ELF-1 (cell line): Measurements from ENCODE around the gene RNF224.

ENCODE experiments used
- DNase-seq: peaks from one replicate; pipeline ENCODE4 v3.0.0-alpha.2; 2016; ENCODE audit warnings: low read depth, low spot score

The RNF224 gene

DNA sequence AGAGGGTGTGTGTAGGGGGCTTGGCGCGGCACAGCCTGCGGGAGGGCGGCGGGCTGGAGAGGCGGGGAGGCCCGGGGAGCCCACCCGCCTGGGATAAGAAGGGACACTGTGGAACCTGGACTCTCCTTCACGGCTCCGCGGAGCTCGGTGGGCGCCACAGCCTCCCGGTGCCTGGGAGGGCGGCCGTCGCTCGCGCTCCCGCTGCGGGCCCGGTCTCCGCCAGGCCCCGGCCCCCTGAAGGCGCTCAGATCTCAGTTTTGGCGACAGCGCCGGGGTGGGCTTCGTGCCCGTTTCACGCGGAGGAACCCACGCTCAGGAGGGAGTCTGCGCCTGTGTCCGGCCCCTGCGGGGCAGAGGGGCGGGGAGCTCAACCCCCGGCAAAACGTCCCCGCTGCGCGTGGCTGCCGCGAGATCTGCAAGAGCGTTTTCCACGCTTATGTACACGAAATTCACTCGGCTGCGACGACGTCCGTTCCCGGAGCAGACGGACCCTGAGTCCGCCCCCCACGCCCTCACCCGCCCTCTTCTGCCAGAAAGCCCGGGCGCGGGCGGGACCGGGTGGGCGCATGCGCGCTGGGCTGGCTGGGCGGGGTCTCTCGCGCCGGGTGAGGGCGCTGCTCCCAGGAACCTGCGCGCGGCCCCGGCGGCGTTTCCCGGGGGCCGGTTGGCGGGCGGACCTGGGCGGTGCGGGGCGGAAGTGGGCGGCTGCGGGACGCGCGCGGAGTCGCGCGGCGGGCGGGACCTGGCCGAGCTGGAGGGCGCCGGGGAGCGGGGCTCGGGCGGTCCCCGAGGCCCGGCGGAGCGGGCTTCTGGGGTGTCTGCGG lies 27.5 kb downstream of the RNF224 start, which contains the start of gene NELFB:
NELFB (plus strand) TSS at position 704 of the 824 bp plus-strand sequence.
- peak; percentile 88 for DNase-seq

DNA sequence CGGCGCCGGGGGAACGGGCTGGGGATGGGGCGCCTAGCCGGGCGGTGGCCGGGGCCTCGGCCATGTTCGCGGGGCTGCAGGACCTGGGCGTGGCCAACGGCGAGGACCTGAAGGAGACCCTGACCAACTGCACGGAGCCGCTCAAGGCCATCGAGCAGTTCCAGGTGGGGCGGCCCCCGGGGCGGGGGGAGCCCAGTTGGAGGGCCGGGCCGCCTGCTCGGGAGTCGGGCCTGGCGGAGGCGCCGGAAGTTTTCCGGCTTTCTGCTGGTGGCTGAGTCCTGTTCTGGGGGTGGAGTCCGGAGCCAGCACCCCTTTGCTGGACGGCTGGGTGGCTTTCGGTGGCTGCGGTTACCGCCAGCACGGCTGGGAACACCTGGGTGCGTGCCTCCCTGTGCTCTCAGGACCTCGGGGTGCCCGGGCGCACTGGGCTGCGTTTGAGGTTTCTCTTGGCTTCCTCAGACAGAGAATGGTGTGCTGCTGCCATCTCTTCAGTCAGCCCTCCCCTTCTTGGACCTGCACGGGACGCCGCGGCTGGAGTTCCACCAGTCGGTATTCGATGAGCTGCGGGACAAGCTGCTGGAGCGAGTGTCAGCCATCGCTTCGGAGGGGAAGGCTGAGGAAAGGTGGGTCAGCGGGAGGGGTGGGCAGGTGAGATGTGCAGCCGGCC lies 28.3 kb downstream of the RNF224 start:
- DNase-seq, result no peak

DNA sequence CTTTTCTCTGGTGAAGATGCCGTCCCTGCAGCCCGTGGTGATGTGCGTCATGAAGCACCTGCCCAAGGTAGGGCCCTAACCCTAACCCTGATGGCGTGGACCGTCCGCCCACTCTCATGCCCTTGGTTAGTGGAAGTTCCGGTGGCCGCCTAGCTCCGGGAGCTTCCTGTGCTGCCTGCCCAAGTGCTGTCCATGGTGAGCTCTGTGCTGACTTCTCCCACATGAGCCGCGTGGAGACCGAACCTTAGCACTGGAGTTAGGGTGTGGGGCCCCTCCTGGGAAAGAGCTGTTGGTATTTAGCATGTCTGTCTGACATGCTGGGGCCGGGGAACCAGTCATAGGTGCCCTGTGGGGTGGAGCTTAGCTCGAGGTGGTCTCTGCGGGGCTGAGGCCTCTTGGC lies 29.1 kb downstream of the RNF224 start:
- no peak for DNase-seq

DNA sequence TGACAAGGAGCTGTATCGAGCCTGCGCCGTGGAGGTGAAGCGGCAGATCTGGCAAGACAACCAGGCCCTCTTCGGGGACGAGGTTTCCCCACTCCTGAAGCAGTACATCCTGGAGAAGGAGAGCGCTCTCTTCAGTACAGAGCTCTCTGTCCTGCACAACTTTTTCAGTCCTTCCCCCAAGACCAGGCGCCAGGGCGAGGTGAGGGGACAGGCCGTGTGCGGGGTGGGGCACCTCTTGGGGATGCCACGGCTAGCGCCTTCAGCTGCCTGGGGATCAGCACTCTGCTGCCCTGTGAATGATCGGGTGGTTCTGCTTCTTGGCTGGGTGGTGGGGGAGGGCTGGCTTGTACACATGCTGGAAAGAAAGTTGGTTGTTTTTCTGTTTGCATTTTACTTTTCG lies 29.6 kb downstream of the RNF224 start:
- no peak for DNase-seq

DNA sequence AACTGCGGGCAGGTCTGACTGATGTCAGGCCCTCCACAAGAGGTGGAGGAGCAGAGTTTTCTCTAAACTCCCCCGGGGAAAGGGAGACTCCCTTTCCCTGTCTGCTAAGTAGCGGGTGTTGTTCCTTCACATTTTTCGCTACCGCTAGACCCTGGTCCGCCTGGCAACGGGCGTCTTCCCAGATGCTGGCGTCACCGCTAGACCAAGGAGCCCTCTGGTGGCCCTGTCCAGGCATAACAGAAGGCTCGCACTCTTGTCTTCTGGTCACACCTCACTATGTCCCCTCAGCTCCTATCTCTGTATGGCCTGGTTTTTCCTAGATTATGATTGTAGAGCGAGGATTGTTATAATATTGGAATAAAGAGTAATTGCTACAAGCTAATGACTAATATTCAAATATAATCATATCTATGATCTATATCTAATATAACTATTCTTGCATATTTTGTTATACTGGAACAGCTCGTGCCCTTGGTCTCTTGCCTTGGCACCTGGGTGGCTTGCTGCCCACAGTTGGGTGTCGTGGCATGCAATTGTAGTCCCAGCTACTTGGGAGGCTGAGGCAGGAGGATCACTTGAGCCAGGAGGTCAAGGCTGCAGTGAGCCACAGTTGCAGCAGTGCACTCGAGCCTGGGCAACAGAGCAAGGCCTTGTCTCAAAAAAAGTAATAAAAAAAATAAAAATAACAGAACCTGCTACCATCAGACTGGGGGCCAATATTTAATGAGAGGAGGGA lies 35.0 kb downstream of the RNF224 start:
- DNase-seq, result peak; percentile 64

DNA sequence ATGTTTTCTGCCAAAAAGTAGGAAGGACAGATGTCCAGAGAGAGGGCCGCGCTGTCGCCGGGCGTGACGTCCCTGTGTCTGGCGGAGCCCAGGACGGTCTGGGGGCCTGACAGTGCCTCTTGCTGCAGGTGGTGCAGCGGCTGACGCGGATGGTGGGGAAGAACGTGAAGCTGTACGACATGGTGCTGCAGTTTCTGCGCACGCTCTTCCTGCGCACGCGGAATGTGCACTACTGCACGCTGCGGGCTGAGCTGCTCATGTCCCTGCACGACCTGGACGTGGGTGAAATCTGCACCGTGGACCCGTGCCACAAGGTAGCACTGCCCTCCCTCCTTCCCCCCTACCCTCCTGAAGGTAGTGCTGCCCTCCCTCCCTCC lies 35.6 kb downstream of the RNF224 start:
- DNase-seq, result no peak

DNA sequence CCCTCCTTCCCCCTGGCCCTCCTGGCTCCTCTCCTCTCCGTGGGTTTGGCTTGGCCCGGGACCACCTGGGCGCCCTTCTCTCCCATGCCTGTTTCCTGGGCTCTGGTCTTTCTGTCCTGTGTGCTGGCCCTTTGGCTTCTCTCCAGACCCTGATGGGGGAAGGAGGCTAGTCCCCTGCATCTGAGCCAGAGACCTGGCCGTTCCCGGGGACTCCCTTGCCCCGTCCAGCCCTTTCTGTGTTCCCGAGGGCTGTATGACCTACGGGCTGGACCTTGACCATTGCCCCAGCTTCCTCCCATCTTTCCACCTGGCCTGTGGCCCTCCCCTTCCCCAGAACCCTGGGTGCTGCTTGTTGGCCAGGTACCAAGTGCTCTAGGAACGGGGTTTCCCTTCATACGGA lies 36.2 kb downstream of the RNF224 start:
- DNase-seq, result no peak

DNA sequence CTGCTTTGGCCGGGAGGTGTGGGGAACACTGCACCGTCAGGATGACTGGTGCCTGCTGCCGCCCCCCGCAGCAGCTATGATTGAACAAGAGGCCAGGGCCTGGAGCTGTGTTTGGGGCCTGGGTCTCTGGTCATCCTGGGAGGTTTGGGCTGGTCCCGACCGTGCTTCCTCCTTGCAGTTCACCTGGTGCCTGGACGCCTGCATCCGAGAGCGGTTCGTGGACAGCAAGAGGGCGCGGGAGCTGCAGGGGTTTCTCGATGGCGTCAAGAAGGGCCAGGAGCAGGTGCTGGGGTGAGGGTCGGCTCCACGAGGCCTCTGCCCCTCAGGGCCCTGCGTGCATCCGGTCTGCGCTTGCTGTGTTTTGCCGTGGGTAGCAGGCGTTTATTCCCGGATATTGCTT lies 36.8 kb downstream of the RNF224 start:
- no peak for DNase-seq

DNA sequence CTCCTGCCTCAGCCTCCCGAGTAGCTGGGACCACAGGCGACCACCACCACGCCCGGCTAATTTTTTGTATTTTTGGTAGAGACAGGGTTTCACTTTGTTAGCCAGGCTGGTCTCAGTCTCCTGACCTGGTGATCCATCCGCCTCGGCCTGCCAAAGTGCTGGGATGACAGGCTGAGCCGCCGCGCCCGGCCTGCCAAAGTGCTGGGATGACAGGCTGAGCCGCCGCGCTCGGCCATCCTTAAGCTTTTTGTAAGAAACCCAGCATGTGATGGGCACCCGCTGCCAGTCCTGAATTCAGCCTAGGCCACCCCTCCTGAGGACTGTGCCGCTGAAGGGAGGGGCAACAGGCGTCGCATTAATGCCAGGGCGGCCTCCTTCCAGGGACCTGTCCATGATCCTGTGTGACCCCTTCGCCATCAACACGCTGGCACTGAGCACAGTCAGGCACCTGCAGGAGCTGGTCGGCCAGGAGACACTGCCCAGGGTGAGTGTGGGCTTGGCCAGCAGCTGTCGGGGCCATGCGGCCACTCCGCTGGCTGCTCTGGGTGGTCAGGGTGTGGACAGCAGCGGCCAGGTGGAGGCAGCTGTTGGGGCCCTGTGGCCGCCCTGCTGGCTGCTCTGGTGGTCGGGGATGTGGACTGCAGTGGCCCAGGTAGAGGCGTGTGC lies 38.3 kb downstream of the RNF224 start:
- DNase-seq, result no peak

DNA sequence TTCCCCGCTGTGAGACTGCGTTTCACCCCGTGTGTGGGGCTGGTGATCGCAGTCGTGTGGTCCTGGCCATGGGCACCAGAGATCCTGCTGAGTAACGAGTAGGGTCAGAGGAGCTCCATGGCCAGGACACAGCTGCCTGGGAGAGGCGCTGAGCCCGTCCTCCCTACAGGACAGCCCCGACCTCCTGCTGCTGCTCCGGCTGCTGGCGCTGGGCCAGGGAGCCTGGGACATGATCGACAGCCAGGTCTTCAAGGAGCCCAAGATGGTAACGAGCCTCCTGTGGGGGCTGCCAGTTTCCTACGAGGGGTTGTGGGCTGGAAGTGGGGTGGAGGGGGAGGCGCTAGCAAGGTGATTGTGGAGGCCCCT lies 38.8 kb downstream of the RNF224 start:
- DNase-seq, result no peak

DNA sequence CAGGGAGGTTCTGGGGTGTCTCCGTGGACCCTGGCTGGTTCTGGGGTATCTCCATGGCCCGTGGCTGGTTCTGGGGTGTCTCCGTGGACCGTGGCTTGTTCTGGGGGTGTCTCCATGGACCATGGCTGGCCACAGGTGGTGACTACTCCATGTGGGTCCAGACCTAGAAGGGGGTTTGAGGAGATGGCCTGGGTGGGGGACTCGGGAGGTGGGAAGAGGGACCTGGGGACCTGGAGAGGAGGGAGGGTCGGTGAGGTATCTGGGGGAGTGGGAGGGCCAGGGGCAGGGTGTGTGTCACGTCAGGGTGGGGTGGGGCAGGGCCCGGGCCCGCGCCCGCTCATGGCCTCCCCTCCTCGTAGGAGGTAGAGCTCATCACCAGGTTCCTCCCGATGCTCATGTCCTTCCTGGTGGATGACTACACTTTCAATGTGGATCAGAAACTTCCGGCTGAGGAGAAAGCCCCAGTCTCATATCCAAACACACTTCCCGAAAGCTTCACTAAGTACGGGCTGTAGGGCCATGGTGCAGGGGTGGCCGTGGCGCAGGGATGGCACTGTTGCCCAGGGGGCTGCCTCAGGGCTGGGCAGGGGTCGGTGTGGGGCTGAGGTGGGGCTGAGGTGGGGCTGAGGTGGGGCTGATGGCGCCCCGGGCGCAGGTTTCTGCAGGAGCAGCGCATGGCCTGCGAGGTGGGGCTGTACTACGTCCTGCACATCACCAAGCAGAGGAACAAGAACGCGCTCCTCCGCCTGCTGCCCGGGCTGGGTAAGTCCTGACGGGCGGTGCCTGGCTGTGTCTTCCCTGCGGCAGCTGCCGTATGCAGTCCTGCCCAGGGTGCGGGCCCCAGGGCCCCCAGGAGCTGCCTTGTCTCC lies 39.5 kb downstream of the RNF224 start:
- DNase-seq, result no peak

DNA sequence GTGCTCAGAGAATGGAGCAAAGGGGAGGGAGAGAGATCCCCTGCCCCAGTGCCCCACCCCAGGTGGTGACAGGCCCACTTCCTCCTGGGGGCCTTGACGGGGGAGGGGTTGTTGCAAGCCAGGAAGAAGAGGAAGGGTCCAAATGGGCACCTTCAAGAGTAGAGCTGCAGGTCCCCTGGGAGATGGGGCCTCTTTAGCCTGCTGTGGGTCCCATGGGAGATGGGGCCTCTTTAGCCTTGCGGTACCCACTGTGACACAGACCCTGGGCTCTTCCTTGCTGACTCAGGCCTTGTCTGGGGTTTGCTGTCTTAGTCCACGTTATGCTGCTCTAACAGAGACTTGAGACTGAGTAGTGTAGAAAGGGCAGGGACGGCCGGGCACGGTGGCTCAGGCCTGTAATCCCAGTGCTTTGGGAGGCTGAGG lies 40.6 kb downstream of the RNF224 start:
- DNase-seq, result no peak

DNA sequence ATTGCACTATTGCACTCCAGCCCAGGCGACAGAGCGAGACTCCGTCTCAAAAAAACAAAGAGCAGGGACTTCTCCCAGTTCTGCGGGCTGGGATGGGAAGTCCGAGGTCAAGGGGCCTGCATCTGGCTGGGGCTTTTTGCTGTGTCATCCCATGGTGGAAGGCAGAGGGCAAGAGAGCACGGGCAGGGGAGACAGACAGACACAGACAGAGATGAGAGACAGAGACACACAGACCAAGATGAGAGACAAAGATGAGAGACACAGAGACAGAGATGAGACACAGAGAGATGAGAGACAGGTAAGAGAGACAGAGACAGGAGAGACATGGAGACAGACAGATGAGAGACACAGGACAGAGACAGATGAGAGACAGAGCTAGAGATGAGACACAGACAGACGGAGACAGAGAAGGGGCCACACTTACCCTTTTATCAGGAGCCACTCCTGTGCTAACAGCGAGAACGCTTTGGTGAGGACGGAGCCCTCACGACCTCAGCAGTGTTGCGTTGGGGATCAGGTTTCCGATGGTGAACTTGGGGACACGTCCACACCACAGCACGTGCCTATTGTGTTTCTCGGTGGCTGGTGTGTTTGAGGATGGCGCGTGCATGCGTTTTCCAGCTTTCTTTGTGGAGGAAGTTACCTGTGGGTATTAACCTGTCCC lies 41.4 kb downstream of the RNF224 start:
- no peak for DNase-seq

DNA sequence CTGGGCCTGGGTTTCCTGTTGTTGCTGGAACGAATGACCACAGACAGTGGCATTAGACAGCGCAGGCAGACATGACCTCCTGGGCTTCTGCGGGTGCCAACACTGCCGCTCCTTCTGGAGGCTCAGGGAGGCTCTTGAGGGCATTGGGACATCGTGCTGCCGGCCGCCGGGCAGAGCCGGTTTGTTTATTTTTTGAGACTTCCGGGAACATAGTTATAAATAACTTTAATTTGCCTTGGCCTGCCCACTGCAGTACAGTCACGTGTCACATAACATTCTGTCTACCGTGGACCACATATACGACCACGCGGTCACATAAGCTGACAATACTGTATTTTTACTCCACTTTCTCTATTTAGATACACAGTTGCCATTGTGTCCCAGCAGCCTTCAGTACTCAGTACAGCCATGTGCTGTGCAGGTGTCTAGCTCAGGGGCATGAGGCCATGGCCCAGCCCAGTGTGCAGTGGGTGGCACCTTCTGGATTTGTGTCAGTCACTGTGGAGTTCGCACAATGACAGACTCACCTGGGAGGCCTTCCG lies 42.0 kb downstream of the RNF224 start:
- DNase-seq, result no peak

DNA sequence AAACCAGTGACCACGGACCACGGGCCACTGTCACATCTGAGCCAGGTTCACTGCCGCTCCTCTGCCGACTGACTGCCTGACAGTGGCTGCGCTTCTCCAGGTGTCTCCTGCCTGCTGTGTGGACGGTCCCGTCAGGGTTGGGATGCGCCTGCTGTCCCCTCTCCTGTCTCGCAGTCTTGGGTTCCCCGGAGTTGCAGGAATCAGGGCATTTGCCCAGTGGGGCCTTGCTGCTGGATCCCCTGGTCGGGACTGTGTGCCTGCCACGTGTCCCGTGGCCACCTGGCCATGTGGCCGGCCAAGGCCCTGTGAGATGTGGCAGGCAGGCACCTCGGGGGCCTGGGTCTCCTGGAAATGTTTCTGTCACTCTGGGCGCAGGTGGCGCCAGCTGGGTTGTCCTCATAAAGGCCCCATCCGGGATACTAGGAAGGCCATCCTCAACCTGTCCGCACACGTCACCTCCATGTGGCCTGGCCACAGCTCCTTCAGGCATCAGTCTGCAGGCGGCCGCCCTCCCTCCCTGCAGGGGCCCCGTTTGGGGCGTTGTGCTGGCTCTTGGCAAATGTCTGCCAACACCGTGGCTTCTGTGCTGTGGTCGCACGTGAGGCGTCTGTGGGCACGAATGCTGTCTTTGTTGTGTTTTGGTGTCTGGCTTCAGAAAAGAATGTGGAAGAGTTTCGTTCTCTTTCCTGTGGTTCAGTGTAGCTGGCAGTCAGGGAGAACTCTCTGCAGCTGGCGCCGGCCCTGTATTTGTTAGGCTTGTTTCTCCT lies 43.8 kb downstream of the RNF224 start:
- no peak for DNase-seq

DNA sequence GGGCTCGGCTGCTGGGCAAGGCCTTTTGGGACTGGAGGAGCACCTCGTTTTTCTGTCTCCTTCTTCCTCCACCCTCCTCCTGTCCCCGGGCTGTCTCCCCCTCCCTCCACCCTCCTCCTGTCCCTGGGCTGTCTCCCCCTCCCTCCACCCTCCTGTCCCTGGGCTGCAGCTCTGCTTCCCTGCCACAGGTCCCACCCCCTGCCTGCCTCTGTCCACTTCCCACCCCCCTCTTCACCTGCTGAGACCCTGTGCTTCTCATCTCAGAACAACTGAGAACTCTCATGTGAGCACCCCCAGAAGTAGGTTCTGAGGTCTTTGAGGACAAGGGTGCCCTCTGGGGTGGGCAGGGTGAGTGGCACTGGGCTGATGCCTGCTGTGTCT lies 44.4 kb downstream of the RNF224 start:
- DNase-seq, result no peak

DNA sequence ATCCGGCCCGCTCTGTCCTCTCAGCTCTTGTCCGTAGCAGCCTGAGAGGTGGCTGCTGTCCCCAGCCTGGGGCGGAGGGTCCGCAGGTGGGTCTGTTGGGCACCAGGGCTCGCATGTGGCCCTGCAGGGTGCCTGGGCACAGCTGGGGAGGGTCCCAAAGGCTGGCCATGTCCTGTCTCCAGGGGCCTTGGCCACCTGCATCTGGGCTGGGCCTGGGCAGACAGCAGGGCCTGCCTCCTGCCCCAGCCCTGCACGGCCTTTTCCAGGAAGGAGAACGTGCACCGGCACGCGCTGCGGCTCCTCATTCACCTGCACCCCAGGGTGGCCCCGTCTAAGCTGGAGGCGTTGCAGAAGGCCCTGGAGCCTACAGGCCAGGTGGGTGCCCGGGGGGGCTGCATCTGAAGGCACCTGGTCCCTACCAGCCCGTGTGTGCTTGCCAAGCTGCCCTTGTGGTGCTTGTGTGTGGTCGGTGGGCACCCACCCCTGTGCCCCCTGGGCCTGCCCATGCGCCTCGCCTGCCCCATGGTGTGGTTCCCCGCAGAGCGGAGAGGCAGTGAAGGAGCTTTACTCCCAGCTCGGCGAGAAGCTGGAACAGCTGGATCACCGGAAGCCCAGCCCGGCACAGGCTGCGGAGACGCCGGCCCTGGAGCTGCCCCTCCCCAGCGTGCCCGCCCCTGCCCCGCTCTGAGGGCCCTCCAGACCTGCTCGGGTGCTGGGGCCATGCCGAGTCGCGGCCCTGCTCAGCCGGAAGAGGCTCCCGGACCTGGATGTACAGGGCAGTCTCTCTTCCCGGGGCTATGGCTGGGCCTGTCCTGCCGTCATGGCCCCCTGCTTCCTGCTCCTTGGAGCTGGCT lies 45.2 kb downstream of the RNF224 start:
- DNase-seq, result no peak

DNA sequence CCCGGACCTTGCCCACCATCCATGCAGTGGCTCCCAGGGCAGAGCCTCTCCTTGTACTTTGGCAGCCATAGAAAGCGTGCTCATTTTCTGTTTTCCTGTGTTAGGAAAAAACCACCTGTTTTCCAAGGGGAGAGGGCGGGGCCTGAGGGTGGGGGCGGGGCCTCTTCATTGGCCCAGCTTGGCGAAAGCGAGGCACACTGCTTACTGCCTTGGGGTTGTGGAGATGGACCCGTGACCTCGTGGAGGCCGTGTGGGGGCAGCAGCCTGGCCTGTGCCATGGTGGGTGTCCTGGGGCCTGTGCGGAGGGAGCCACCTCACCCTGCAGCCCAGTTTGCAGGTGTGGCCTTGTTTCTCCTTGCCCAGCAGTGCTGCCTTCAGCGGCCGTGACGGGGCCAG lies 45.8 kb downstream of the RNF224 start:
- no peak for DNase-seq
